GM19463 (cell line): ENCODE results near the gene DNAH7.
"Not testable (repeated sequence)": the region's sequence is repeated elsewhere in the genome, so short reads cannot be mapped to it uniquely, and the experiment has no call there.

Source experiments
- ATAC-seq: cut with Tn5 transposase; IDR thresholded peaks from one replicate; pipeline ENCODE4 v1.9.1; 2021; ENCODE audit warnings: mild to moderate bottlenecking, moderate library complexity; ENCODE audit not compliant: unreplicated experiment

The DNAH7 gene

DNA sequence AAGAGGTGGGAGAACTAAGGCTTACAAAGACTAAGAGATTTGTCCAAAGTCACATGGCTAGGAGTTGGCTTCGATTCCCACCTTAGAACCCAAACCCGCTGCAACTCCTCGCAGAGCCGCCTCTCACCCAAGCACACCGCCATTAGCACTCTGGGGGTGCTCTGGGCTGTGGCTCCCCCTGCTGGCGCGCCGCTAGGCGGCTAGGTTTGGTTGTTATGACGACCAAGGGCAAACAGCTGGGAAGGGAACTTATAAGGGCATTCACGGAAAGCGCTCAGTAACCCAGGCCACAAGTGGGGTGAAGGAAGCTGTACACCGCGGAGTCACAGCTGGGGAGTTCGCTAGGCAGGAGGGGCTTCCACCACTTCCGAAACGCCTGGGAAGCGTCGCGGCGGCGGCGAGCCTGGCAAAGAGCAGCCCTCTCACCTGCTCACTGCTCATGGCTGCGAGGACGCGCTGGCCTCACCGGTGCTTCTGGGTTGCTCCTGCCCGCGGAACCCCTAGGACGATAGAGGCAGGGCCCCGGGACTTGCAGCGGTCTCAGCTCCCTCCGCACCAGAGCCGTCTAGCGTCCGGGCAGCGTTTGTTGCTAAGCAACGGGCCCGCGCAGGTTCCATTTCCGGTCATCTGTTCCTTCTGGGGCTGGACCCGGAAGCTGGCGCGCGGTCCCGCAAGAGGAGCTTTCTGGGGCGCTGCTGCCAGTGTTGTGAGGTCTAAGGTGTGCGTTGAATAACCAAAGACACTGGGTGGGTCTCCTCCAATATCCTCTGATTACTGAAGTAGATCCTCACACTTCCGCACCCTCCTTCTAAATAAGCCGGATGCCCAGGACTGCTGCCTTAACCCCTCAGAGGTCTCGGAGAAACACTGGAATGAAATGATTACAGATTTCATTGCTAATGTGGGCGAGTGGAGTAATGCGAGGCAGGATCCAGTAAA, at the start of gene DNAH7:
TSS of gene DNAH7 (minus strand) at position 567 of the 939 bp plus-strand sequence. CDS start at position 441, 126 bp downstream.
- ATAC-seq: peak; percentile 99

DNA sequence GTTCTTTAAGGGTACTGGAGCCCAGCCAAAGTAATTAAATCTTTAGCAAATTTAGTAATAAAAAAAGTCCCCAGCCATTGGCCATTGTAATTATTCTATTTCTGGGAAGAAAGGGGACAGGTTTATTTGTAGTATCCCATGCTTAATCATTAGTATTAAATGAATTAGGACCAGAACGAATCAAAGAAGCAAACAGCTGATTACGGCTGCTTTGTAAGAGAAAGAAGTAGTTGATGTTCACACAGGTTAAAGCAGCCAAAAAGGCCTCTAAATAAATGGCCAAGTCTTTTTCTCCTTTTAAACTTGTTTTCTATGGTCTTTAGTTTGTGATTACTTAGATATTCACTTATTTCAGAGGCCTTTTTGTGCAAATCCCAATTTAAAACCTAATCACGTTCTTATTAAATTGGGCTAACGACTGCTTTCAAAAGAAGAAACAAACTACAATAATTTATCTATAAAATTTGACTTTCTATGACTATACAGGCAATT, 48.6 kb upstream of the DNAH7 start:
- ATAC-seq: no peak

DNA sequence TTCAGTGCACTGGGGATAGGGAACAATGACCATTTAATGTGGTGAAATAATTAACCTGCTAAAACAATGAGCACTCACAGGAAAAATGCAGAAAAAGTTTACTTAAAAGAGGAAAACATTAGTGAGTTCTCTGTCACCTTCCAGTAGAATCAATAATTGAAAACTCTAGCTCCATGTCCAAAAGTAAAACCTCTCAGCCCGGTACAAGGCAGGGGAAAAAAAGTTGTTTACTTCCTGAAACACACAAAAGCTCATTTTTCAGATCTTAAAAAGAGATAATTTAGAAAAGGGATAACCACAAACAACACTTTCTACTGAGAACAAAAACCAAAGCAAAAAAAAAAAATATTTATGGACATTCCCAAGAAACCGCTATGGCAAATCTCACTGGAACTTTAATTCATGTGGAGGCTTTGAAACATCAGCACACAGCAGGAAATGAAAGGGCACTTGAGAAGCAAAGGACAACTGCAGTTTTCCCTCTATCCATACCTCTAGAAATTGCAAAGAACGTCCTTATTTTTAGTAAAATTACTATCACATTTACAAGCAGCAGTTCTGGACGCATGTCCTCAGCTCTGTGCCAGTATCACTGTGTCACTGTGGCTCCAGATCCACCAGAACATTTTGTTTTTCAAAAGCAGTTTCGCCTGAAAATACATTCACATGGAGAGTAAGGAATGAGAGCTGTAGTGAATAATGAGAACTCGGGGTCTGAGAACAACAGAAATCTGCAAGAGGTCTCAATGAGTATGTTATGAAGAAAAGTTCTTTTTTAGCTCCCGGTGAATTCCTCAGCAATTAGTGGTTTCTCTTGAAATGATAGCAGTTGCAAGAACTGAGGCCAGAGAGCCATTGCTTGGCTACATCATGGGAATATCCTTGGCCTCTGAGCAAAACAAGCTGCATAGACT, 44.7 kb upstream of the DNAH7 start:
- ATAC-seq: no peak

DNA sequence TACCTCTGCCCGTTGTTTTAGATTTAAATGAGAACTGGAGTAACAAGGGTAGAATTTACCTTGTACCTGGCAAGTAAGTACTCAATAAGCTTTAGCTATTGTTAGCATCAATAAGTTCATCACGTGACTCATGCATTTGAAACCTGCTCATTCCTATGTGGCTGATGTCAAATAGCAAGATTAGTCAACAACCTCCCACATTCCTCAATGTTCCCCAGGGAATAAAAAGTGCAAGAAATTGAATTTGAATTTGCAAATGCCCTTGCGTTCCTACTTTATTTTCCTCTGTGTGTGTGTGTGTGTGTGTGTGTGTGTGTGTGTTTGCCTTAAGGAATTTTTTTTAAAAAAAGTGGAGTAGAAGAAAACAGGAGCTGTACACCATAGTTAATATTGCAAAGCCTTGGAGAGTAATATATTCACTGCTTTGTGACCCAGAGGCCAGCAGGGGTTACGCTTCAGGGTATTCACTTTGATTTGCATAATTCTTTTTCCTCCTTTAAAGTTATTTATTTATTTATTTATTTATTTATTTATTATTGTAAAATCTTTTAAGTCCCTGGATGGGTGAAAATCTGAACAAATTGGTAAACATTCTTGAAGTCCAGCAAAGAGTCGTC, 43.9 kb upstream of the DNAH7 start:
- ATAC-seq: no peak

GRCh38 chr2:196108604-196109003, 40.0 kb upstream of the DNAH7 start:
- ATAC-seq: no peak

- no peak for ATAC-seq
Observed at GRCh38 chr2:196105951-196106350, 37.3 kb upstream of the DNAH7 start.

DNA sequence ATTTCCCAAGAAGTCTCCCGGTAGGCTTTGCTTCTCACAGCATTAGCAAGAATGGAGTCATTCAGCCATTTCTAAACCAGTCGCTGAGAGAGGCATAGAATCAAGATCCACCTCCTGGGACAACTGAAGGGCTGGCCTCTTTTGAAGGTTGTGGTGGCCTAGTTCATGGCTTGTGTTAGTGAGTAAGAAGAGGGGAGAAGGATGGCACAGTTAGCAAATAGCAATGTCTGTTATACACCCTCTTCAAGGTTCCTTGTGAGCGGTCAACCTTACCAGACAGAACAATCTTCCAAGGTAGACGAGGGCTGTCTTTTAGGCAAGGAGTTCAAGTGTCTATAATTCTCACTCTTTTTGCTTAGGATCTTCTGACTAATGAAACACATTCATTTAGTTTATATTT, 35.4 kb upstream of the DNAH7 start:
- no peak for ATAC-seq

DNA sequence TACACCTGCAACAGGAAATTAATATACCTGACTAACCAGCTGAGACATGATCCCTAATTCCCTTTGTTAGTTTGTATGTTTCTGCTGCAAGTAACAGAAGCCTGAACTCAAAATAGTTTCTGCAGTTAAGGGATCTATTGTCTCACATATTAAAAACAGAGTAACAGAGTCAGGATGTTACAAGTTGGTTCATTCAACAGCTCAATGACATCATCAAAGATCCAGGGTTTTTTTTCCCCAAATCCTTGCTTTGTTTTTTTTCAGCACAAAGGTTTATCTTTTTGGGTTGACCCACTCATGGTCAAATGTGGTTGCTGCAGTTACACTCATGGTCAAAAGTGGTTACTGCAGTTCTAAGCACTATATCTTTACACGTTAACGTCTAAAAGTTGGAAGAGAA, 35.0 kb upstream of the DNAH7 start:
- ATAC-seq: no peak

DNA sequence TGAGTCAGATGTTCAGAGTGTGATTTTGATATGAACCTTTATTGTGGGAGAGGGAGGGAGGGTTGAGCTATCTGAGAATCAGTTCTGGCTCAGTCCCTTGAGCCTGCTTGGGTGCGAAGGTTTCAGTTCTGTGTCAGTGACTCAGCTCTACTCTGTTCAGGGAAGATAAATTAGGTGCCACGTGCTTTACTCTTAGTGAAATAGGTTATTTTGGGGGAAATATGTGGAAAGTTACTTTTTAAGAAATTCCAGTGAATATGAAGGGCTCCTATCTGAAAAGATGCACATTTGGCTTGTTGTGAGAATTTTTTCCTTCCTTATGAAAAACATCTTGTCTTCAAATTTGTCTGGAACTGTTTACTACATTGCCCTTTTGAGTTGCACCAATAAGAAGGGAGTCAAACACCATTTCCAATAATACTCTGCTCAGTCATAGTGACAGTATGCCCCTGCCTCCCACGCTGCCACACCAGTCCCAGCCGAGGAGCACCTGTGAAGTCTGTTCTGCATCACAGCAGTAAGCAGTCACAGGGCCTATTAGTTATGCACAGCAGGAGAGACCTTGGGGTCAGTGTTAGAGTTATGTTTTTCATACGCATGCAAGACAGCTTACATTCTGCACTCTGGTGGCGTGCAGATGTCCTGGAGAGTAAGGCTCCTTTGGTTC, 32.8 kb upstream of the DNAH7 start:
- ATAC-seq: peak; percentile 96

- ATAC-seq: no peak
Observed at GRCh38 chr2:196099916-196100315, 31.3 kb upstream of the DNAH7 start.

GRCh38 chr2:196097864-196098660, 29.4 kb upstream of the DNAH7 start:
- ATAC-seq: no peak

DNA sequence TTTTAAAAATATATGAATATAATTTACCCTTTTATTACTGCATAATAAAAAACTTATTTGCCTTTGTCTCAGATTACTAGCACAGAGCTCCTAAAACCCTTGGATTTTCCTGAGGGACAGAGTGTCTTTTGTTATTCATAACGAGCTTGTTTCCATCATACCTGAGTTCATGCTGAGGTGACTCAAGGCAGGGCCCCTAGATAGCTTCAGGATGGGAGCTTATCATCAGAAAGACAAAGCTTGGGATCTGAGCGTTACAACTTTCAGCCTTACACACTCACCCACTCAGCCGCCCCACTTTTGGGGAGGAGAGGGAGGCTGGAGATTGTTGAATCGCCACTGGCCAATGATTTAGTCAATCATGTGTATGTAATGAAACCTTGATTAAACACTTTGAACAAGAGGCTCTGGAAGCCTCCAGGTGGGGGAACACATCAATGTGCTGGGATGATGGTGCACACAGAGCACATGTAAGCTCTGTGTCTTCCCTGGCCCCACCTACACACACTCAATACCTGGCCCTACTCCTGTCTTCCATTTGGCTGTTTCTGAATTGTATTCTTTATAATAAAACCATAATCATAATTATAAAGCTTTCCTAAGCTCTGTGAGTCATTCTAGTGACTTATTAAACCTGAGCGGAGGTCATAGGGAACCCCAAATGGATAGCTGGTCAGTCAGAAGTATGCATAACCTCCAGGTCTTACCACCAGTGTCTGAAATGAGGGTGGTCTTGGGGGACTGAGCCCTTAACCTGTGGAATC, 28.5 kb upstream of the DNAH7 start:
- ATAC-seq: no peak

GRCh38 chr2:196096264-196096663, 27.6 kb upstream of the DNAH7 start:
- ATAC-seq: no peak

- not testable (repeated sequence) for ATAC-seq
Observed at GRCh38 chr2:196089448-196089847, 20.8 kb upstream of the DNAH7 start.

DNA sequence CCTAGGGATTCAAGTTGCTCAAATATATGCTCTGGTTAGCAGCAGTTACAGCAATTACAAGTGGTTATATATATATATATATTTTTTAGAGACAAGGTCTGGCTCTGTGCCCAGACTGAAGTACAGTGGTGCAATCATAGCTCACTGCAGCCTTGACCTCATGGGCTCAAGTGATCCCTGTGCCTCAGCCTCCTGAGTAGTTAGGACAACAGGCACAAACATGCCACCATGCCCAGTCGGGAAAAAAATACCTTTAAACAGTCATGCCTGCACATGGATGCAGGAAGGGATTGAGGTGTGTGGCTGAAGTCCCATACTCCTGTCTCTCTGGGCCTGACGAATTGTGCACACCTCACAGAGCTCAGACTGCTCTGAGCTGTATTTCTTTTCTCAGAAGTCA, 19.6 kb upstream of the DNAH7 start:
- no peak for ATAC-seq

DNA sequence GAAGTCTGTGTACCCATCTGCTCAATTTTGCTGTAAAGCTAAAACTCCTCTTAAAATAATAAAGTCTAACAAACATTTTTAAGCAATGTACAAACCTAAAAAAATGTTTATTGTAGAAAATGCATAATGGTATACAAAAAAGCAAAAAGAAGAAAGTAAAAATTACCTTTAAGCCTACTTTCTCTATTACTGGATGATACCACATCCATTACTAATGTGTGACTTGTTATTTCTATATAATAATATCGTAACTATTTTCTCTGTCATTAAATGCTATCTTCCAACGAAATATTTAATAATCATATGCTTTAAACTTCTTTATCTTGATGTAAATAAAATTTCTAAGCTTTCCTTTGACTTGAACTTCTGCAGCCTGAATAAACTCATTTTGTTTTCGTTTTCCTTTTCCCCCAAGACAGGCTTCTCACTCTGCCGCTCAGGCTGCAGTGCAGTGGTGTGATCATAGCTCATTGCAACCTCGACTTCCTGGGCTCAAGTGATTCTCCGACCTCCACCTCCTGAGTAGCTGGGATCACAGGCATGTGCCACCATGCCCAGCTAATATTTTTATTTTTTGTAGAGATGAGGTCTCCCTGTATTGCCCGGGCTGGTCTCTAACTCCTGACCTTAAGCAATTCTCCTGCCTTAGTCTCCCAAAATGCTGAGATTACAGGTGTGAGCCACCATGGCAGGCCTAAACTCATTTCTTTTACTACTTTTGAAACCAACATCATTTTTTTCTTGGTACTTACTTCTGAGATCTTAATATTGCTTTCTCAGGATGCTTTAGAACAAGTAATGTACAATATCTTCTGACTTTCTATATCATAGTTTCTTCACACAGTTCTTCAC, 18.1 kb upstream of the DNAH7 start:
- ATAC-seq: peak; percentile 45

- no peak for ATAC-seq
Observed at GRCh38 chr2:196083601-196084000, 15.0 kb upstream of the DNAH7 start.

GRCh38 chr2:196080526-196080925, 11.9 kb upstream of the DNAH7 start:
- ATAC-seq: no peak
